ENCODE results near the gene OR51E1. TPM values are rescaled to one million over a fixed set of nuclear protein-coding genes. Genes with fewer than 3 reads are reported as not detected.

Gene OR51E1
- total RNA-seq, 1 experiment from 2014 or later, result not detected

DNA sequence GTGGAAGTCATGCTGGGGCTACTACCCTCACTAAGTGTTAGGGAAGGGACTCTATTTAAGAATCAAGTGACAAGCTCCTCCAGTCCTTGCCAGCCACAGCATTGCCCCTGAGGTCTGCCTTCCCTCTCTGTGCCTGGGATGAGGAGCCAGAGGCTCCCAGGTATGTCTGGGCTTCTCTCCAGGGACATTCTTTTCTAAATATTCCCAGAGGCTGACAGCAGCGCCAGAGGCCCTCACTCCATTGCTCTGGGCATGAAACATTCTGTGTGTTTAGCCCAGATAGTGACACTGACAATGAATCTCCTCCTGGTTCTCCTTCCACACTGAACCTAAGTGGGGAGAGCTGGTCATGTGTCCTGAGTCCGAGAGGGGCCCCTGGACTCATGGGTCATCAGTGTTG, 2.2 kb downstream of the OR51E1 start:
- Histone ChIP-seq H3K4me3 (no peak overlapping the region), H3K9me2 (ENCODE audit: insufficient read depth) (no peaks in the 10 kb centered on the region), H3F3A (ENCODE audit: insufficient read depth, low read depth) (no peaks in the 10 kb centered on the region), H3K27me3 (ENCODE audit: insufficient read depth, low read depth) (peaks cover 10% of the 10 kb centered on the region), H2AFZ (no peak overlapping the region), H3K4me2 (no peak overlapping the region), H3K79me2 (ENCODE audit: low read depth) (no peaks in the 10 kb centered on the region), H3K9me3 (ENCODE audit: insufficient read depth, low read depth) (no peaks in the 10 kb centered on the region), H3K36me3 (ENCODE audit: low read depth) (no peaks in the 10 kb centered on the region), H3K27ac (no peak overlapping the region), H3K4me1 (replicated peaks; ENCODE audit: insufficient read depth) (no peaks in the 10 kb centered on the region), H4K20me1 (ENCODE audit: insufficient read depth) (no peaks in the 10 kb centered on the region)
- TF ChIP-seq, protein P1, sequence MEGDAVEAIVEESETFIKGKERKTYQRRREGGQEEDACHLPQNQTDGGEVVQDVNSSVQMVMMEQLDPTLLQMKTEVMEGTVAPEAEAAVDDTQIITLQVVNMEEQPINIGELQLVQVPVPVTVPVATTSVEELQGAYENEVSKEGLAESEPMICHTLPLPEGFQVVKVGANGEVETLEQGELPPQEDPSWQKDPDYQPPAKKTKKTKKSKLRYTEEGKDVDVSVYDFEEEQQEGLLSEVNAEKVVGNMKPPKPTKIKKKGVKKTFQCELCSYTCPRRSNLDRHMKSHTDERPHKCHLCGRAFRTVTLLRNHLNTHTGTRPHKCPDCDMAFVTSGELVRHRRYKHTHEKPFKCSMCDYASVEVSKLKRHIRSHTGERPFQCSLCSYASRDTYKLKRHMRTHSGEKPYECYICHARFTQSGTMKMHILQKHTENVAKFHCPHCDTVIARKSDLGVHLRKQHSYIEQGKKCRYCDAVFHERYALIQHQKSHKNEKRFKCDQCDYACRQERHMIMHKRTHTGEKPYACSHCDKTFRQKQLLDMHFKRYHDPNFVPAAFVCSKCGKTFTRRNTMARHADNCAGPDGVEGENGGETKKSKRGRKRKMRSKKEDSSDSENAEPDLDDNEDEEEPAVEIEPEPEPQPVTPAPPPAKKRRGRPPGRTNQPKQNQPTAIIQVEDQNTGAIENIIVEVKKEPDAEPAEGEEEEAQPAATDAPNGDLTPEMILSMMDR (conservative IDR thresholded peaks at IDR 0.05), result no peak
- no peak for TF ChIP-seq EZH2 (IDR thresholded peaks at IDR 0.05; ENCODE audit: low read depth)
- BruUV-seq (replicated peaks), result no TSS peak
- ChIA-PET CTCF (no interaction called here), POLR2A (ENCODE audit: unreplicated experiment) (no interaction called here)
- DNase-seq, result no peak
- intact Hi-C loops (cut with micrococcal nuclease; ENCODE audit: unreplicated experiment), result no loop called here

DNA sequence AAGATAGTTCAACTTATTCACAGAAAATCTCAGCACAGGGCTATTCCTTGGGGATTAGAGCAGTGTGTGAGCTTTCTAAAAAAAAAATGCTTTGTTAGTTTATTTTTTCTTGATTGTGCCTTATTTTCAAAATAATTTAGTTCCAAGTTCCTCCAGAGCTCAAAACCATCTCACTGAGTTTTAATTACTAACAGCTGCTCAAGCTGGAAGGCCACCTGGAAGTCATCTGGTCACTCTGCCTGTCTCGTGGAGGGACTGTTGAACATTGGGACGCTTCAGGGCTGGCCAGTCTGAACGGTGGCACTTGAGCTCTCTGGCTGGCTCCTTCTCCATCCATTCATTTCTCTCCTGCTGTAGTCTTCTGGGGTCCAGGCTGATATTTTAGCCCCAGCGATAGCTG, 4.0 kb downstream of the OR51E1 start:
- H2AFZ ChIP-seq, result no peak overlapping the region
- H3K4me2 ChIP-seq, result no peak overlapping the region
- intact Hi-C loops (cut with micrococcal nuclease; ENCODE audit: unreplicated experiment), result no loop called here
- H3K36me3 ChIP-seq (ENCODE audit: low read depth), result no peaks in the 10 kb centered on the region
- no TSS peak for BruUV-seq (replicated peaks)
- H4K20me1 ChIP-seq (ENCODE audit: insufficient read depth), result no peaks in the 10 kb centered on the region
- no peaks in the 10 kb centered on the region for H3K4me1 ChIP-seq (replicated peaks; ENCODE audit: insufficient read depth)
- H3K9me2 ChIP-seq (ENCODE audit: insufficient read depth), result no peaks in the 10 kb centered on the region
- H3K27me3 ChIP-seq (ENCODE audit: insufficient read depth, low read depth), result peaks cover 8% of the 10 kb centered on the region
- H3K79me2 ChIP-seq (ENCODE audit: low read depth), result no peaks in the 10 kb centered on the region
- no peaks in the 10 kb centered on the region for H3F3A ChIP-seq (ENCODE audit: insufficient read depth, low read depth)
- no peak overlapping the region for H3K4me3 ChIP-seq
- DNase-seq, result no peak
- H3K9me3 ChIP-seq (ENCODE audit: insufficient read depth, low read depth), result no peaks in the 10 kb centered on the region
- ChIA-PET CTCF (no interaction called here), POLR2A (ENCODE audit: unreplicated experiment) (no interaction called here)
- no peak for TF ChIP-seq EZH2 (IDR thresholded peaks at IDR 0.05; ENCODE audit: low read depth)
- TF ChIP-seq, protein P1 (conservative IDR thresholded peaks at IDR 0.05), result no peak
- H3K27ac ChIP-seq, result no peak overlapping the region

DNA sequence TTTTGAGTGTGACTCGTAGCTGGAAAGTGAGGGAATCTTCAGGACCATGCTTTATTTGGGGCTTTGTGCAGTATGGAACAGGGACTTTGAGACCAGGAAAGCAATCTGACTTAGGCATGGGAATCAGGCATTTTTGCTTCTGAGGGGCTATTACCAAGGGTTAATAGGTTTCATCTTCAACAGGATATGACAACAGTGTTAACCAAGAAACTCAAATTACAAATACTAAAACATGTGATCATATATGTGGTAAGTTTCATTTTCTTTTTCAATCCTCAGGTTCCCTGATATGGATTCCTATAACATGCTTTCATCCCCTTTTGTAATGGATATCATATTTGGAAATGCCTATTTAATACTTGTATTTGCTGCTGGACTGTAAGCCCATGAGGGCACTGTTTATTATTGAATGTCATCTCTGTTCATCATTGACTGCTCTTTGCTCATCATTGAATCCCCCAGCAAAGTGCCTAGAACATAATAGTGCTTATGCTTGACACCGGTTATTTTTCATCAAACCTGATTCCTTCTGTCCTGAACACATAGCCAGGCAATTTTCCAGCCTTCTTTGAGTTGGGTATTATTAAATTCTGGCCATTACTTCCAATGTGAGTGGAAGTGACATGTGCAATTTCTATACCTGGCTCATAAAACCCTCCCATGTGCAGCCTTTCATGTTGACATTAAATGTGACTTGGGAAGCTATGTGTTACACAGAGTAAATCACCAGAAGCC, 11.0 kb downstream of the OR51E1 start:
- Histone ChIP-seq H3K36me3 (ENCODE audit: low read depth) (no peaks in the 10 kb centered on the region), H3F3A (ENCODE audit: insufficient read depth, low read depth) (no peaks in the 10 kb centered on the region), H3K27me3 (ENCODE audit: insufficient read depth, low read depth) (0 out of 2 replicates have a peak, but pooled peaks cover 3% of the 10 kb centered on the region), H4K20me1 (ENCODE audit: insufficient read depth) (no peaks in the 10 kb centered on the region), H2AFZ (no peak overlapping the region), H3K9me2 (ENCODE audit: insufficient read depth) (no peaks in the 10 kb centered on the region), H3K9me3 (ENCODE audit: insufficient read depth, low read depth) (no peaks in the 10 kb centered on the region), H3K27ac (no peak overlapping the region), H3K4me2 (no peak overlapping the region), H3K79me2 (ENCODE audit: low read depth) (no peaks in the 10 kb centered on the region), H3K4me3 (no peak overlapping the region), H3K4me1 (replicated peaks; ENCODE audit: insufficient read depth) (no peaks in the 10 kb centered on the region)
- TF ChIP-seq EZH2 (IDR thresholded peaks at IDR 0.05; ENCODE audit: low read depth), result no peak
- TF ChIP-seq, protein P1 (conservative IDR thresholded peaks at IDR 0.05), result no peak
- BruUV-seq (replicated peaks), result no TSS peak
- ChIA-PET POLR2A (ENCODE audit: unreplicated experiment) (no interaction called here), CTCF (no interaction called here)
- DNase-seq, result no peak
- intact Hi-C loops (cut with micrococcal nuclease; ENCODE audit: unreplicated experiment), result no loop called here
